Ishikawa (cell line): ENCODE results near the gene STX18.

Experiments
- FOXM1 ChIP-seq: IDR thresholded peaks from 2 replicates; pipeline ENCODE4 v1.6.1; 2012; ENCODE audit warnings: low read depth, borderline replicate concordance
- NFIC ChIP-seq: IDR thresholded peaks from 2 replicates; pipeline ENCODE4 v1.6.1; 2012
- TAF1 ChIP-seq: IDR thresholded peaks from 2 replicates; pipeline ENCODE4 v1.6.1; 2012; ENCODE audit warnings: low read depth, mild to moderate bottlenecking
- ZBTB7A ChIP-seq: IDR thresholded peaks from 2 replicates; pipeline ENCODE4 v1.6.1; 2012; ENCODE audit warnings: low read depth
- TF ChIP-seq, protein P1 (sequence below): IDR thresholded peaks from 2 replicates; pipeline ENCODE4 v1.6.1; 2012; ENCODE audit warnings: low read depth, mild to moderate bottlenecking
- TF ChIP-seq, protein P2 (sequence below): IDR thresholded peaks from 2 replicates; pipeline ENCODE4 v1.6.1; 2012

DNA sequence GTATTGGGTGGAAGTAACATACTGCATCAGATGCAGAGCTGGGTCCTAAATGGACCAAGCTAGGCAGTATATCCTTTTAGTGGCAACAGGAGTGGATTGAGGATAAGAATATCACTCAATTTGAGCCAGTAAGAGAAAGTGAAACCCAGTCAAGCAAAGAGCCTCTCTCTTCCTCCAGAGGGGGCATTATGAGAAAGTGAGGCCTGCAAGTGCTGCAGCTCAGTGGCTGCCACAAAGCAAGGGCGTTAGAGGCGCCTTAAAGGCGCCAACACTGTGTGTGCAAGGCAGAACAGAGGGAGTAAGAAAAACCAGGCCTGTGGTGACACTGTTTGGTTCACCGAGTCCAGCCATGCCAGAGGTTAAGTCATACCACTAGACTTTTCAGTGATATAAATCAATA is 17.5 kb downstream of the STX18 start:
- TF ChIP-seq ZBTB7A = no peak
- TF ChIP-seq, protein P1, sequence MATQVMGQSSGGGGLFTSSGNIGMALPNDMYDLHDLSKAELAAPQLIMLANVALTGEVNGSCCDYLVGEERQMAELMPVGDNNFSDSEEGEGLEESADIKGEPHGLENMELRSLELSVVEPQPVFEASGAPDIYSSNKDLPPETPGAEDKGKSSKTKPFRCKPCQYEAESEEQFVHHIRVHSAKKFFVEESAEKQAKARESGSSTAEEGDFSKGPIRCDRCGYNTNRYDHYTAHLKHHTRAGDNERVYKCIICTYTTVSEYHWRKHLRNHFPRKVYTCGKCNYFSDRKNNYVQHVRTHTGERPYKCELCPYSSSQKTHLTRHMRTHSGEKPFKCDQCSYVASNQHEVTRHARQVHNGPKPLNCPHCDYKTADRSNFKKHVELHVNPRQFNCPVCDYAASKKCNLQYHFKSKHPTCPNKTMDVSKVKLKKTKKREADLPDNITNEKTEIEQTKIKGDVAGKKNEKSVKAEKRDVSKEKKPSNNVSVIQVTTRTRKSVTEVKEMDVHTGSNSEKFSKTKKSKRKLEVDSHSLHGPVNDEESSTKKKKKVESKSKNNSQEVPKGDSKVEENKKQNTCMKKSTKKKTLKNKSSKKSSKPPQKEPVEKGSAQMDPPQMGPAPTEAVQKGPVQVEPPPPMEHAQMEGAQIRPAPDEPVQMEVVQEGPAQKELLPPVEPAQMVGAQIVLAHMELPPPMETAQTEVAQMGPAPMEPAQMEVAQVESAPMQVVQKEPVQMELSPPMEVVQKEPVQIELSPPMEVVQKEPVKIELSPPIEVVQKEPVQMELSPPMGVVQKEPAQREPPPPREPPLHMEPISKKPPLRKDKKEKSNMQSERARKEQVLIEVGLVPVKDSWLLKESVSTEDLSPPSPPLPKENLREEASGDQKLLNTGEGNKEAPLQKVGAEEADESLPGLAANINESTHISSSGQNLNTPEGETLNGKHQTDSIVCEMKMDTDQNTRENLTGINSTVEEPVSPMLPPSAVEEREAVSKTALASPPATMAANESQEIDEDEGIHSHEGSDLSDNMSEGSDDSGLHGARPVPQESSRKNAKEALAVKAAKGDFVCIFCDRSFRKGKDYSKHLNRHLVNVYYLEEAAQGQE = no peak
- TF ChIP-seq FOXM1 = peak; percentile 57; the same call in 1 of the 2 replicates
- TF ChIP-seq, protein P2, sequence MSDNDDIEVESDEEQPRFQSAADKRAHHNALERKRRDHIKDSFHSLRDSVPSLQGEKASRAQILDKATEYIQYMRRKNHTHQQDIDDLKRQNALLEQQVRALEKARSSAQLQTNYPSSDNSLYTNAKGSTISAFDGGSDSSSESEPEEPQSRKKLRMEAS = peak; percentile 42
- TF ChIP-seq NFIC = no peak
- no peak for TF ChIP-seq TAF1
